HEK293 (cell line): ENCODE data around the gene ZWILCH.

Experiments used
- ZNF223 ChIP-seq: fragments of 450-650 bp; formaldehyde crosslinking; IDR thresholded peaks from 2 replicates; pipeline ENCODE4 v1.5.1; 2016; ENCODE audit warnings: missing biosample characterization, missing genetic modification characterization
- ZNF776 ChIP-seq: fragments of 450-650 bp; formaldehyde crosslinking; IDR thresholded peaks from 2 replicates; pipeline ENCODE4 v1.5.0; 2017; ENCODE audit warnings: missing biosample characterization, missing genetic modification characterization, borderline replicate concordance
- TF ChIP-seq, protein P1 (sequence below): fragments of 450-650 bp; formaldehyde crosslinking; IDR thresholded peaks from 2 replicates; pipeline ENCODE4 v1.5.1; 2016; ENCODE audit warnings: missing biosample characterization, missing genetic modification characterization
- TF ChIP-seq, protein P2 (sequence below): fragments of 450-650 bp; formaldehyde crosslinking; IDR thresholded peaks from 2 replicates; pipeline ENCODE4 v1.5.1; 2016; ENCODE audit warnings: missing biosample characterization, missing genetic modification characterization

DNA sequence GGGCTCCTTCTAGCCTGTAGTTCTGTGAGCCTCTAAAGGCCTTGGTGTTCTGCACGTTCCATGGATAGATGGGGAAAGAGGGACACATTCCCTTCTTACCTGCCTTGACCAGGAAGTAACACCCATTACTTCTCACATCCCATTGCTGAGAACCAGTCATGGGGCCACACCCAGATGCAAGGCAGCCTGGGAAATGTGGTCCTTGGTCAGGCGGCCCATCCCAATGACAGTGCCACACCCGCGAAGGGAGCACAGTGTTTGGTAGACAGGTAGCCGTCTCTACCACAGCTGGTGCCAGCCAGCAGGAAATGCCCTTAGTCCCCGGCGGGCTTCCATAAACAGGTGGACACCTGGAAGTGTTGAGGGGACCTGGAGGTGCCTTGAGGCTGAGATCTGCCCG, 83.8 kb downstream of the ZWILCH start:
- TF ChIP-seq ZNF776 = no peak
- TF ChIP-seq, protein P1, sequence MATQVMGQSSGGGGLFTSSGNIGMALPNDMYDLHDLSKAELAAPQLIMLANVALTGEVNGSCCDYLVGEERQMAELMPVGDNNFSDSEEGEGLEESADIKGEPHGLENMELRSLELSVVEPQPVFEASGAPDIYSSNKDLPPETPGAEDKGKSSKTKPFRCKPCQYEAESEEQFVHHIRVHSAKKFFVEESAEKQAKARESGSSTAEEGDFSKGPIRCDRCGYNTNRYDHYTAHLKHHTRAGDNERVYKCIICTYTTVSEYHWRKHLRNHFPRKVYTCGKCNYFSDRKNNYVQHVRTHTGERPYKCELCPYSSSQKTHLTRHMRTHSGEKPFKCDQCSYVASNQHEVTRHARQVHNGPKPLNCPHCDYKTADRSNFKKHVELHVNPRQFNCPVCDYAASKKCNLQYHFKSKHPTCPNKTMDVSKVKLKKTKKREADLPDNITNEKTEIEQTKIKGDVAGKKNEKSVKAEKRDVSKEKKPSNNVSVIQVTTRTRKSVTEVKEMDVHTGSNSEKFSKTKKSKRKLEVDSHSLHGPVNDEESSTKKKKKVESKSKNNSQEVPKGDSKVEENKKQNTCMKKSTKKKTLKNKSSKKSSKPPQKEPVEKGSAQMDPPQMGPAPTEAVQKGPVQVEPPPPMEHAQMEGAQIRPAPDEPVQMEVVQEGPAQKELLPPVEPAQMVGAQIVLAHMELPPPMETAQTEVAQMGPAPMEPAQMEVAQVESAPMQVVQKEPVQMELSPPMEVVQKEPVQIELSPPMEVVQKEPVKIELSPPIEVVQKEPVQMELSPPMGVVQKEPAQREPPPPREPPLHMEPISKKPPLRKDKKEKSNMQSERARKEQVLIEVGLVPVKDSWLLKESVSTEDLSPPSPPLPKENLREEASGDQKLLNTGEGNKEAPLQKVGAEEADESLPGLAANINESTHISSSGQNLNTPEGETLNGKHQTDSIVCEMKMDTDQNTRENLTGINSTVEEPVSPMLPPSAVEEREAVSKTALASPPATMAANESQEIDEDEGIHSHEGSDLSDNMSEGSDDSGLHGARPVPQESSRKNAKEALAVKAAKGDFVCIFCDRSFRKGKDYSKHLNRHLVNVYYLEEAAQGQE = no peak
- TF ChIP-seq, protein P2, sequence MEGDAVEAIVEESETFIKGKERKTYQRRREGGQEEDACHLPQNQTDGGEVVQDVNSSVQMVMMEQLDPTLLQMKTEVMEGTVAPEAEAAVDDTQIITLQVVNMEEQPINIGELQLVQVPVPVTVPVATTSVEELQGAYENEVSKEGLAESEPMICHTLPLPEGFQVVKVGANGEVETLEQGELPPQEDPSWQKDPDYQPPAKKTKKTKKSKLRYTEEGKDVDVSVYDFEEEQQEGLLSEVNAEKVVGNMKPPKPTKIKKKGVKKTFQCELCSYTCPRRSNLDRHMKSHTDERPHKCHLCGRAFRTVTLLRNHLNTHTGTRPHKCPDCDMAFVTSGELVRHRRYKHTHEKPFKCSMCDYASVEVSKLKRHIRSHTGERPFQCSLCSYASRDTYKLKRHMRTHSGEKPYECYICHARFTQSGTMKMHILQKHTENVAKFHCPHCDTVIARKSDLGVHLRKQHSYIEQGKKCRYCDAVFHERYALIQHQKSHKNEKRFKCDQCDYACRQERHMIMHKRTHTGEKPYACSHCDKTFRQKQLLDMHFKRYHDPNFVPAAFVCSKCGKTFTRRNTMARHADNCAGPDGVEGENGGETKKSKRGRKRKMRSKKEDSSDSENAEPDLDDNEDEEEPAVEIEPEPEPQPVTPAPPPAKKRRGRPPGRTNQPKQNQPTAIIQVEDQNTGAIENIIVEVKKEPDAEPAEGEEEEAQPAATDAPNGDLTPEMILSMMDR (tag by site-specific recombination) = no peak
- TF ChIP-seq ZNF223 (tag by site-specific recombination) = no peak
